NCI-H2107 treated with DMSO at 0.1 percent for 48 hours (cell line): ENCODE measurements around the gene FASLG.

Experiments
- DNase-seq: peaks from one replicate; lab custom pipeline; 2025; ENCODE audit not compliant: unreplicated experiment; lab: John Stamatoyannopoulos, UW

Gene FASLG

DNA sequence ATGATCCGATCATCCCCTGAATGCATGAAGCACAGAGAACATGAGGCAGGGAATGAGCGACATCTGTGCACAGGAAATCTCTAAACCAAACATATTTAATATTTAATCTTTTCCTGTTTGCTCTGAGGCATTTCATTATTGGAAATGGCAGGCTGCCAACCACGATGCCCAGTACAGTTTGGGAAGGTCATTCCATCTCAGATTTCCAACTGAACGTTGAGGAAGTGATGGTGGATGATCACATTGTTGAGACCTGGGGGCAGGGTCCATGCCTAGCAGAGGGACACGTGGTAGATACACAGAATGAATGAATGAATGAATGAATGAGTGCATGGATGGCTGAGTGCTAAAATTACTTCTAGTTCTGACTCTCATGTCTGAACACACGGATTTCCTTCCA lies 15.9 kb upstream of the FASLG start:
- DNase-seq: no peak

- no peak for DNase-seq
These were observed 12.2 kb upstream of the FASLG start for GRCh38 chr1:172646653-172647052.

DNA sequence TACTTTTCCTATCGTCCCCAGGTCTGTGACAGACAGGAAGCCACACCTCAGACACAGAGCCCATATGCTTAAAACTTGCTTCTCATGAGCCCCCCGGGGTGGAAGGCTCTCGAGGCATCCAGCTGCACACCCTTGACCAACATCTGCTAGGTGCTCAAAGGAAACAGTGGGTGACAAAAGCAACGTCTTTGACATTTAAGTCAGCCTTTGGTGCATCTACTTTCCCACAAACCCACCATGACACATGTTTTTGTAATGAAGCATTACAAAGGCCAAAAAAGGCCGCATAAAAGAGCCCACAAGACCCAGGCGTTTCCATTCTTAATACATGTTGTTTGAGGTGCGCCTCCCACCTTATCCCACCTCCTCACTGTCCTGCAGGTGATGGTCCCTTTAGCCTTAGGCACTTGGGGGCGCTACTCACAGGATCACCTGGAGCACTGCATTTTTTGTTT lies 11.8 kb upstream of the FASLG start:
- no peak for DNase-seq

DNA sequence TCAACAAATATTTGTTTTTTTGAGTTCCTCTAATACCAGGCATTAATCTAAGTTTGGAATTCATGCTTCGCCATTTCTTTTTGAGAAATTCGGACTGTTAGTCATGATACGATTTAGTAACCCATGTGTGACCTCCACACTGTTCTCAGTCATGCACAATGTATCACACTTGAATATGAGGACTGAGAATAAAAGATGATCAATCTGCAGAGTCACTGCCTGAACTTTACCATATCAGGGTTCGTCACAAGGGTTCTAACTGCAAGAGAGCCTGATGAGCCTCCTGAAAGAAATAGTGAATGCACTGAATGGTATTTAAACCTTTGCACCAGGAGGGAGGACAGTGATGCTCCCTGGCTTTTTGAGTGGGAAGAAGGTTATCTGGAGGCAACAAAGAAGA lies 10.9 kb upstream of the FASLG start:
- DNase-seq: no peak

DNA sequence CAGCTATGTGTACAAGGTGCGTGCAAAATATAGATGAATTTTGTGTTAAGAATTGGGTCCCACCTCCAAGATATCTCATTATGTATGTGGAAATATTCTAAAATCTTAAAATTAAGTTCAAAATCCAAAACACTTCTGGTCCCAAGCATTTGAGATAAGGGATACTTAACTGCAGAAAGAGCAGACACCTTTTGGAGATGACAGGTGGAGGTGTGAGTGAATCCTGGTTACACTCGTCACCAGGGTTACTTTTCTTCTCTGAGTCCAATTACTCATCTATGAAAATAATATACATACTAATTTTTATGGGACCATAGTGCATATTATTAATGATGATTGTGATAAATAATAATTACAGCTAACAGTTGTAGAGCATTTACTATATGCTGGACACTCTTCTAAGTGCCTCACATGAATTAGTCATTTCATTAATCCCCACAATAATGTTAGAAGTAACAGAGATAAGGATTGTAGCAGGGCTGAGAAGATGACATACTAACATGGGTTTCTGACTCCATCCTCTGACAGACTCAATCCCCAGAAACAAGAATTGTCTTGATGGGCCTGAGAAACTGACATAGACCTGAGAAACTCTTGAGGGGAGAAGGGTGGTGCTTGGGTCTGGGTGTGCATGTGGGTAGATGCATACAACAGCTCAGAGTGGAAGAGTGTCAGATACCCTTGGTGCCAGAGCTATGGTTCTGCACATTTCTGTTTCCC lies 8.3 kb upstream of the FASLG start:
- DNase-seq: no peak

- DNase-seq: no peak
These were observed 5.7 kb upstream of the FASLG start for GRCh38 chr1:172653015-172653709.

DNA sequence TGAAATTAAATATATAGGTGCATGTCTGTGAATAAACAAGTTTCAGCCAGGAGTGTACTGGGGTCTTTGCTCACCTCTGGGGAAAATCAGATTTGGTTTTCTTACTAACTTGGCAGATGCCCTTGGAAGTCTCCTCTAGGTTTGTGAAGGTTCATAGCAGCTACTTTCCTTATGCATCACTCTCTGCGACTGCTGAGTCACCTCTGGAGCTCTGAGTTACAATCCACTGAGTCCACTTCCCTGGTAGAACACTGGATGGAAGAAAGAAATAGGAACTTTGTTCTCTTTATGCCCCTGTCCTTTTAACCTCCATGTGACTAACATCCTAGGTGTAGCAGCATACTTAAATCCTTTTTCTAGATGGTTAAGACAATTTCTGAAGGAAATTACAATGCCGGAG lies 4.4 kb upstream of the FASLG start:
- no peak for DNase-seq

DNA sequence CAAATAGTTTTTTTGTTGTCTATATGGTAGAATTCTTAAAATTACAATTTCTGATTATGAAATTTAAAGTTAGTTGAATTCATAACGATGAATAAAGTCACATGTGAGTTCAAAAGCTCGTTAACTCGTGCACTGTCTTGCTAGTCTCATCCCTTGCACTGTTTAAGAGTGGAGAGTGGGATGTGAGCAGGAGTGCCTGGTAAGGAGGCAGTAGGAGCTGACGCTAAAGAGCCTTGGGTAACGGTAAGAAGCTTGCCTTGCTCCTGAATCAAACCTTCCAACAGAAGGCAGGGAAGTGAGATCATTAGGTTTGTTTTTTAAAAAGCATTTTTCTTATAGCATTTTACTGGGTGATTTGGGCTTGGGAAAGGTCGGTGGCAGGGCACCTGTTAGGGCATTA lies 2.3 kb upstream of the FASLG start:
- DNase-seq: no peak

GRCh38 chr1:172657586-172657985 lies 1.3 kb upstream of the FASLG start:
- DNase-seq: no peak

- no peak for DNase-seq
These were observed 2.2 kb downstream of the FASLG start for GRCh38 chr1:172661107-172661506.

GRCh38 chr1:172662464-172663109 lies 3.7 kb downstream of the FASLG start:
- DNase-seq: no peak

GRCh38 chr1:172663732-172664131 lies 4.8 kb downstream of the FASLG start:
- no peak for DNase-seq

DNA sequence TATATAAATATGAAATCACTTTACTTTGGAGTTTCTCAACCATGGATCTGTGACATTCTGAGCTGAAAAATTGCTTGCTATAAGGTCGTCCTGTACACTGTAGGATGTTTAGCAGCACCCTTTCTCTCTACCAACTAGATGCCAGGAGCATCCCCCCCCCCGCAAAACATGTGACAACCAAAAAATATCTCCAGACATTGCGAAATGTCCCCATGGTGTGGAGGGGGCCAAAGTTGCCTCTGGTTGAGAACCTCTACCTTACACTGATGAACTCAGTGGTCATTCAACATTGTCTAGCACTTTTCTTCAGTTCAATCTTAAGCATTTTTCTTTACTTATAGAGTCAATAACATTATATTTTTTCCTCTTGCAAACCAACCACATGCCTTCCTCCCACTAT lies 9.2 kb downstream of the FASLG start:
- DNase-seq: no peak

DNA sequence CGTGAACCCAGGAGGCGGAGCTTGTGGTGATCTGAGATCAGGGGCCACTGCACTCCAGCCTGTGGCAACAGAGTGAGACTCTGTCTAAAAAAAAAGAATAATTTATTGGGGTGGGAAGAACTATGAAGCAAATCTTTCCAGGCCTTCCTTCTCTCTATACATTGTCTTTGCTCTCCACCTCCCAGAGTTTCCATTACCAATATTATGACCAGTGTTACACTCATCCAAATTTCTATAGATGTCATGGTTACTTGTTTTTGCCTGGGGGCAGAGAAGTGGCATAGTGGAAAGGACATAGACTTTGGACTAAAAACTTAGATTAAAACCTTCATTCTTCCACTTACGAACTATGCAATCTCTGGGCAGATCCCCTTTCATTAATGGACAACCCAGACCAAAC lies 10.1 kb downstream of the FASLG start:
- no peak for DNase-seq

DNA sequence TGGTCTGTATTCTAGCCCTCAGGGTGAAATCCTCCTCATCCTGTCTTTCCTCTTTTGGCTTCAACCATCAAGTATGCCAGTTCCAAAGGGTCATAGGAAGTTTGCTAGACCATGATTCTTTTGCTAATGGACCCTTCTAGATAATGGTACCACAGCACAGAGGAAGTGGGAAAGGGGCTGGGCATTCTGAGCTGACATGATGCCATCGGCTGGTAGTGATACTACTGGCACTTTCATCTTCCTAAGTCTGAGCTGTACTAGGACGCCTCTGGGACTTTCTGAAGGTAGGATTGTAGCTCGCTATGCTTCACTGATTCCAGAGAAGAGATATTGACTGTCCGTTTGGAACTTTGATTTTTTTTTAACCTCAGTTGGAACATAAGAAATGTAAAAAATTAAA lies 11.4 kb downstream of the FASLG start:
- DNase-seq: no peak

- no peak for DNase-seq
These were observed 11.9 kb downstream of the FASLG start for GRCh38 chr1:172670791-172671190.

GRCh38 chr1:172671591-172671990 lies 12.7 kb downstream of the FASLG start:
- no peak for DNase-seq

DNA sequence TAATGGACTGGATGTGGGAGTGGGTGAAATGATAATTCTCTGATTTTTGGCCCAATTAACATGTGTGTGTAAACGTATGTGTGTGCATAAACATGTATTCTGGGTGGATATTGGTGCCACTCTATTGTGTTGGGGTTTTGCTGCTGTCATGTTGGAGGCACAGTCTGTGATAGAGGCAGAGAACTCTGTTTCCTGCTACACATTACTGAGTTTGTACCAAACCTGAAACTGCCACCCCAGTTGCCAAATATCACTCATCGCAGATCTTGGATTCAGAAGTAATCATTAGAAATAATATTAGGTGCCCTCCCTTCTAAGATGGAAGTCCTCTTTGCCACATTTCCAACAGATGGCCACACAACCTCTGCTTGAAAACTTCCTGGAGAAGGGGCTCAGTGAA lies 13.8 kb downstream of the FASLG start:
- no peak for DNase-seq

GRCh38 chr1:172673761-172674160 lies 14.9 kb downstream of the FASLG start:
- no peak for DNase-seq

- DNase-seq: no peak
These were observed 16.1 kb downstream of the FASLG start for GRCh38 chr1:172674831-172675613.

GRCh38 chr1:172679000-172679772 lies 20.3 kb downstream of the FASLG start:
- no peak for DNase-seq
